GM21423 (cell line): ENCODE data around the gene SLC4A11.
"Not testable (repeated sequence)": the region's sequence is repeated elsewhere in the genome, so short reads cannot be mapped to it uniquely, and the experiment has no call there.

Experiments
- ATAC-seq: cut with Tn5 transposase; IDR thresholded peaks from one replicate; pipeline ENCODE4 v1.9.1; 2021; ENCODE audit warnings: mild to moderate bottlenecking, moderate library complexity; ENCODE audit not compliant: unreplicated experiment

Gene SLC4A11

GRCh38 chr20:3229158-3229557 is 9.8 kb downstream of the SLC4A11 start:
- ATAC-seq = no peak

- ATAC-seq = no peak
Measured at GRCh38 chr20:3228750-3229032, 10.3 kb downstream of the SLC4A11 start.

GRCh38 chr20:3227936-3228749 is 10.8 kb downstream of the SLC4A11 start:
- ATAC-seq = no peak

- ATAC-seq = no peak
Measured at GRCh38 chr20:3227506-3227905, 11.5 kb downstream of the SLC4A11 start.

DNA sequence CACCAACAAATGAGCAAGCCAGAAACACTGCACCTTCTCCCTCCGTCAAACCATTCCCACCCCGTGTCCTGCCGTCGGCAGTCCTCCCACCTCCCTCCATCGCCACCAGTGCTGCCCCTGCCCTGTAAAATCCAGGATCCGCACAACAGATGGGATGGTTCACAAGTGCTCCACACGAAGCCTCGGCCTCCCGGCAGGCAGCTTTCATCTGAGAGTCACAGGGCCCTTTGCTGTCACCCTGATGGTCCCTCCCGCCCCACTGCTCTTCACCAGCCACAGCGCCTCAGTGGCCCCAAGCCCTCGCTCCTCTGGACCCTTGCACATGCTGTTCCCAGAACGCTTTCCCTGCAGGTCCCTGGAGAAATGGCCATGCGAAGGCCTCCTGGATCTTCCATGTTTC is 12.1 kb downstream of the SLC4A11 start:
- no peak for ATAC-seq

DNA sequence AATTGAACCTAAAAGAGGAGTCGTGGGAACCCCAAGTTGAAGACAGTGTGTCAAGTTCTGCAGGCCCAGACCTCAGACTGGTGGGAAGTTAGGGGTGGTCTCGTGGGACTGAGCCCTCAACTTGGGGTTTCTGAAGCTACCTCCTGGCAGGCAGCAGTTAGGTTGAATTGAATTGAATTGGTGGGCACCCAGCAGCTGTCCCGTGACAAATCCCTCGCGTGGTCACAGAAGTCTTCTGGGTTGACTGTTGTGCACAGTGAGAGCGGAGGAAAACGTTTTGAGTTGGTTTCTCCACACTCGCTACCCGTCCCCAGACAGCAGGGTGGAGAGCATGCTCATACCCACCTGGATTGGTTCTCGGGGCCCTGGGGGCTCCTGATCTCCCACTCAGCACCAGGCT is 12.9 kb downstream of the SLC4A11 start:
- ATAC-seq = no peak

DNA sequence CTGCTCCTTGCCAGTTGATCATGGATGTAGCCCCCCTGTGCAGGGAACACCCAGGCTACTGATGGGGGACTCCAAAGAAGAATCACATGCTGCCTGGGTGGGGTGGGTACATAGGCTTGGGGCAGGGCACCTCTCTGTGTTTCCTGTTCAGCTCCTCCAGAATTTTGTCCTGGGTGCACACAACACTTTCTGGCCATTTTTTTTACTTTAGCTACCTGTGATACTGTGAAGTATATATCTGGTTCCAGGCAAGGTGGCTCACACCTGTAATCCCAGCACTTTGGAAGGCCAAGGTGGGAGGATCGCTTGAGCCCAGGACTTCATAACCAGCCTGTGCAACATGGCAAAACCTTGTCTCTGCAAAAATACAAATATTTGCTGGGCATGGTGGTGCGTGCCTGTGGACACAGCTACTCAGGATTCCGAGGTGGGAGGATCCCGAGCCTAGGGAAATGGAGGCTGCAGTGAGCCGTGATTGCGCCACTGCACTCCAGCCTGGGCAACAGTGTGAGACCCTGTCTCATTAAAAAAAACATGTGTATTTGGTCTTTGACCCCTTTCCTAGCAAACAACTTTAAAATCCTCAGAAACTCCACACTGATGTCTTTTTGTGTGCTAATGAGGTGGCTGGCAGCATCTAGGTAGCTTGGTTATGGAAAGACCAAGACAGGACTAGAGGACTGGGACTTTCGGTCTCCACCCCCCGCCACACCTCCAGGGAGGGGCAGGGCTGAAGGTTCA is 14.1 kb downstream of the SLC4A11 start:
- ATAC-seq = no peak

DNA sequence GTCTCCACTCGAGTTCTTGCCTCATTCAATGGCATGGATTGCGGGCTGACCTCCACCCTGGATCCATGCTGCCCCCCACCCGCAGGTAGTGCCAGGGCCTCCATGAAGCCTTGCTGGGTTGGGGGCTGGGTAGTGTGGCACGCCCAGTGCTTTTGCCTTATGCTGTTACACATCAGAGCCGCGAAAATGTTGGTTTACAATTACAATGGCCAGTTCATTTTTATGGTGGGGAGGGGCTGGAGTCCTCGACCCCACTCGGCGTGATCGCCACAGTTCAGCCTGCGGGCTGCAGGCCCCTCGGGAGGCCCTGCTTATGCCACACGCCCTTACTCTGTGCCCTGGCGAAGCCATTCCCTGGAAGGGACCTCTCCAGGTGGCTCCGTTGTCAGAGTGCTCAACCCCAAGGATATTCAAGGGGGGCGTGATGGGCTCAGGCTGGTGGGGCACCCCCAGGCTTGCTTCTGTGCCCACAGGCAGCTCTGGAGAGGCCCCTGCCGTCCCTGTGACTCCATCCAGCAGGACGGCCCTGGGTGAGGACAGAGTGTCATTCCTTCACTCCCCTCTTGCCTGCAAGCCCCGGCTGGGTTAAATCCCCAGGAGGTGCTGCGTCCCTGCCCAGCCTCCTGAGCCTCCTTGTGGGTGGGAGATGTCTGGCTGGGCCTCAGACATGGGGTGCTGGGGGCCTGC is 14.9 kb downstream of the SLC4A11 start:
- no peak for ATAC-seq

GRCh38 chr20:3223651-3223993 is 15.4 kb downstream of the SLC4A11 start:
- no peak for ATAC-seq

- ATAC-seq = peak; percentile 76
Measured at GRCh38 chr20:3222635-3223600, 16.1 kb downstream of the SLC4A11 start.

DNA sequence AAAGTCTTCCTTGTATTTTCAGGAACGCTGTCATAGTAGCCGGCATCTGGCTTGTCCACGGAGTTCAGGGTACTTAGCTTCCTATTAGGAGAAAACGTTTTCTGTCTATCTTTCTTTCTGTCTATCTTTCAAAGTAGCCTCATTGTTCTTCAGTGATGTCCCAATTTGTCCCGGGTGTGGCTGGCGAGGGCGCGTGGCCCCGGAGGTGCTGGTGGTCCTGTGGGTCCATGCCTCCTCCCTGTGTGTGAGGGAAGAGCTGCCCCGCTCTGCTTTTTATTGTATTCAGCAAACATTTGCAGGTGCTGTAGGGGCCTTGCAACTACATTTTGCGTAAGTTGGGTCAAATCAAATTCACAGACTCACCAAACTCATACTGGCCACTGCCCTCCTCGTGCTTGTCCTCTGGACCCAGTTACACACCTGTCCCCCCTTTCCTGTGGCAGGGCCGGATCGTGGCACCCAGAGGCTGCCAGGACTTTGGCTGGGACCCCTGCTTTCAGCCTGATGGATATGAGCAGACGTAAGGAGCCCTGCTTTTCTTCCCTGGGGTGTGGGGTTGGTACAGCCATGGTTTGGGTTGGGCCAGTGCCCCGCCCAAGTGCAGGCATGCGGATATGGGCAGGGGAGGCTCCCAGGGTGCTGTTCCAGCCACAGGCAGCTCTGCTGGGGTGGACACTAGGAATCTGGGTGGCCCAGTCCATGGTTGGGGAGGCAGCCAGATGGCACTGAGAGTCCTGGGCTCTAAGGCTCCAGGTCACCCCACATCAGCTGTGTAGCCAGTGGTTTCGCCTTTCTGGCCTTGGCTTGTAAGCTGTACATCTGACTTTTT is 17.4 kb downstream of the SLC4A11 start:
- ATAC-seq = no peak

DNA sequence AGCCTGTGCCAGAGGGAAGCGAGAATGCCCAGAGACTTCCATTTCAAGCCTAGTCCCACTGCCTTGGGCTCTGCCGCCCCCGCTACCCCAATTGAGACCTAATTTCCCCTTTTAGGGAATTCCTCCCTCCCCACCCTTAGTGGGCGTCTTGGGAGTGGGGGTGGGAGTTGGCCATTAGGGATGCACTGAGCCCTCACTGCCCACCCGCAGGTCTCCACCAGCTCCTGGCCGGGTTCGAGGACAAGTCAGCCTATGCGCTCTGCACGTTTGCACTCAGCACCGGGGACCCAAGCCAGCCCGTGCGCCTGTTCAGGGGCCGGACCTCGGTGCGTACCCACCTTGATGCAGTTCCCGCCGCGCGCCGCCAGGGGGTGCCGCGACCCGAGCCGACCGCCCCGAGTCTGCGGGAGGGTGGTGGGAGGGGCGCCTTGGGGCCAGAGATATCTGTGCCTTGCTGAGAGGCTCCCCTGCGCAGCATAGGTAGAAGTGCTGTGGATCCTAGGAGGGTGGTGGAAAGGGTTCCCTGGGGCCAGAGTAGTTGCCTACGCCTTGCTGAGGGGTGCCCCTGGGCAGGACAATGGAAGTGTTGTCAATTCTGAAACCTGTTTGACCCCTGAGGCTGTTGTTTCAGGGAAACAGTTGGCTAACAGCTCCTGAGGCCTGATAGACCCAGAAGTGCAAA is 20.5 kb downstream of the SLC4A11 start:
- peak; percentile 41 for ATAC-seq

GRCh38 chr20:3215359-3215917 is 23.6 kb downstream of the SLC4A11 start:
- not testable (repeated sequence) for ATAC-seq

DNA sequence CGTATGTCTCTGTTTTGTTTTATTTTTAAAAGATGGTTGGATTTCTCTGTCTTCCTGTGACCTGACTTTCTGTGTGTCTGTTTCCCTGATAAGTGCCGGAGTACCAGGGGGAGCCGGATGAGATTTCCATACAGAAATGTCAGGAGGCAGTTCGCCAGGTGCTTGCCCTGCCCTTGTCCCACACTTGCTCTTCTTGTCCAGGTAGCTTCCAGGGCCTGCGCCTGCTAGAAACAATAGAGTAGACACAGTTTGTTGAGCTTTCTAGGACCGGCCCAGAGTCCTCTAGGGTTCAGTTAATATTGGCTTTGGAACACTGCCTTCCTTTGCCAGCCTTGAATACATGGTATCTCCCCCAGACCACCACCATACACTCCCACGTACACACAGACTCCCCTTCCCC is 25.8 kb downstream of the SLC4A11 start:
- ATAC-seq = no peak

DNA sequence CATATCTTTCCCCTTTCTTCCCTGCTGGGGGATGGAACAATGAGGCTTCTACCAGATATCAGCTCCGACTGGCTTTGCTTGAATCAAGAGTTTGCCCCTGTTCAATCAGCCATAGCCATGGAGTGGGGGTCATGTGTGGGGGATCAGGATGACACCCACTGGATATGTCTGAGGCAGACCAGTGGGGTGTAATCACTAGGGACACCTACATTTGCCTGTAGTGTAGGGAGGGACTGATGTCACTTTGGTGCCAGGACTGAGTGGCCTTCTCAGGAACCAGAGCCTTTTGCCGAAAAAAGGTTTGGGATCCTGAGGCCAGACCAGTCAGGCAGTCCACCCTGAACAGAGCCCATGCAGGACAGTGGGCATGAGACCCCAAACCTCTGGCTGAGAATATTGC is 28.6 kb downstream of the SLC4A11 start:
- no peak for ATAC-seq

DNA sequence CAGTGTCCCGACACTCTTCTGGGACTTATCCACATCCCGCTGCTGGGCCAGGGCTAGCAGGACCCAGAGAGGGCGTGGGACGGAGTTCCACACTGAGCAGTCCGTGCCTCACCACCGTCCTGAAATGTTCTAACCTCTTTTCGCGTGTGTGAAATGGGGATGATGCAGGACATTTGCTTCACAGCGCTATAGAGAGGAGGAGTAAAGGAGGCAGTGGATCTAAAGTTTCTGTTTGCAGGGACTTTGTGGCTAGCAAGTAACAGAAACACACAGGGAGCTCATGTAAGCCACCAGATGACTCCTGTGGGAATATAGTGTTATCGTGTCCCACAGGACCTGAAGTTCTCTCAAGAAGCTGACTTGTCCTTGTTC is 29.1 kb downstream of the SLC4A11 start:
- ATAC-seq = no peak

GRCh38 chr20:3209257-3209945 is 29.6 kb downstream of the SLC4A11 start, which contains the start of gene ITPA:
Gene ITPA (plus strand): TSS chr20:3209498. CDS start chr20:3209552, 54 bp downstream.
- ATAC-seq = peak; percentile 42

- peak; percentile 4 for ATAC-seq
Measured at GRCh38 chr20:3208786-3209256, 30.2 kb downstream of the SLC4A11 start.
